Epithelial cell of esophagus (primary cell): ENCODE results near the gene HMCN1.
A peak's percentile ranks its signal among the peaks of the same experiment; 100 is the strongest.

ENCODE experiments used
- DNase-seq: peaks from one replicate; pipeline ENCODE4 v3.0.0; 2010; ENCODE audit warnings: low read depth
- H3K4me3 ChIP-seq: 2 replicates; pipeline ENCODE4 v1.5.1; 2011; ENCODE audit warnings: mild to moderate bottlenecking, low read length, control low read depth
- TF ChIP-seq, protein P1 (sequence below): IDR thresholded peaks from 2 replicates; pipeline ENCODE4 v1.5.1; 2011; ENCODE audit warnings: low read depth, mild to moderate bottlenecking, low read length, control low read depth, inconsistent platforms; ENCODE audit not compliant: insufficient read depth; ENCODE audit errors: missing control alignments

HMCN1 gene

DNA sequence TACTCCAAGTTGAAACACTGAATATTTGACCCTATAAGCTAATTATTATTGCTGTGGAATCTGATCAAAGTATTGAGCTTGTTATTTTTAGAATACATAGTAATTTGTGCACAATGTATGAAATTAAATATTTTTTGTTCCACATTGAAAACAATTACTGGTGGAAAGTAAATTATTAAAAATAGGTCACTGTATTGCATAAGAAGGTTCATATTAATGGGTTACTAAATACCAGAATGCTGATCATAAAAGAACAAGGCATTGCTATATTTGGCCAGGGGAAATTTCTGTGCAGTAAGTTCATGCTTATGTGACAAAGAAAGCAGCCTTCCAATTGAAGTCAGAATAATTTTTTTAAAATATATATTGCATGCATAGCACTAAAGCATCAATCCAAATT lies 481.4 kb downstream of the HMCN1 start:
- no peak for DNase-seq
- TF ChIP-seq, protein P1, sequence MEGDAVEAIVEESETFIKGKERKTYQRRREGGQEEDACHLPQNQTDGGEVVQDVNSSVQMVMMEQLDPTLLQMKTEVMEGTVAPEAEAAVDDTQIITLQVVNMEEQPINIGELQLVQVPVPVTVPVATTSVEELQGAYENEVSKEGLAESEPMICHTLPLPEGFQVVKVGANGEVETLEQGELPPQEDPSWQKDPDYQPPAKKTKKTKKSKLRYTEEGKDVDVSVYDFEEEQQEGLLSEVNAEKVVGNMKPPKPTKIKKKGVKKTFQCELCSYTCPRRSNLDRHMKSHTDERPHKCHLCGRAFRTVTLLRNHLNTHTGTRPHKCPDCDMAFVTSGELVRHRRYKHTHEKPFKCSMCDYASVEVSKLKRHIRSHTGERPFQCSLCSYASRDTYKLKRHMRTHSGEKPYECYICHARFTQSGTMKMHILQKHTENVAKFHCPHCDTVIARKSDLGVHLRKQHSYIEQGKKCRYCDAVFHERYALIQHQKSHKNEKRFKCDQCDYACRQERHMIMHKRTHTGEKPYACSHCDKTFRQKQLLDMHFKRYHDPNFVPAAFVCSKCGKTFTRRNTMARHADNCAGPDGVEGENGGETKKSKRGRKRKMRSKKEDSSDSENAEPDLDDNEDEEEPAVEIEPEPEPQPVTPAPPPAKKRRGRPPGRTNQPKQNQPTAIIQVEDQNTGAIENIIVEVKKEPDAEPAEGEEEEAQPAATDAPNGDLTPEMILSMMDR: no peak
- no peak overlapping the region for H3K4me3 ChIP-seq

DNA sequence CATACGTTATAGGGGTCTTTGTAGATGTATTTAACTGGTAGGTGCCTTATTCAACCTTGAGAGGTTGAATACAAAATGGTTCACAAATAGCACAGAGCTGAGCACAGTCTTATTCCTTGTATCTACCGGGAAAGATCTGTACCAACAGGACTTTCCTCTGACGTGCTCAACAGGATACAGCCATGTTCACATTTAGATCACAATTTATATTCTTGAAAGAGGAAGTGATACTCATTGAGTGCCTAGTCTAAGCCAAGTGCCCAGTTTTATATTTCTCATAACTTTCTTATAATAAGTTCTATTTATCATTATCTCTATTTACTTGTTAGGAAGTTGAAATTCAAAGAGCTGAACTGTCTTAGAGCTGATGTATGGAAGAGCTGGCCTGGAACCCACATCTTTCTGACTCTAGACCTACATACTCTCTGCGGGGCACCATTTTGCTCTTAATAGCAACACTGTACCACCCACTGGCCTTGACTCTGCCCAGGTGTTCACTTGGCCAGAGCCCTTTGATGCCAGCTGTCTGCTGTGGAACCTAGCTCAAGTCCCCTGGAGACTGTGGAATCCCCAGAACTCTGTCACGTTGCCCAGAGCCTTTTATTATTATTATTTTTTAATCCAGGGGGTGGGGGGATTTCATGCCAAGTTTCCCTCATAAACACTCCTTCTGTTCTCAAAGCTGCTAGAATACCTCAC lies 484.6 kb downstream of the HMCN1 start:
- DNase-seq: no peak
- H3K4me3 ChIP-seq: no peak overlapping the region
- TF ChIP-seq, protein P1: no peak

DNA sequence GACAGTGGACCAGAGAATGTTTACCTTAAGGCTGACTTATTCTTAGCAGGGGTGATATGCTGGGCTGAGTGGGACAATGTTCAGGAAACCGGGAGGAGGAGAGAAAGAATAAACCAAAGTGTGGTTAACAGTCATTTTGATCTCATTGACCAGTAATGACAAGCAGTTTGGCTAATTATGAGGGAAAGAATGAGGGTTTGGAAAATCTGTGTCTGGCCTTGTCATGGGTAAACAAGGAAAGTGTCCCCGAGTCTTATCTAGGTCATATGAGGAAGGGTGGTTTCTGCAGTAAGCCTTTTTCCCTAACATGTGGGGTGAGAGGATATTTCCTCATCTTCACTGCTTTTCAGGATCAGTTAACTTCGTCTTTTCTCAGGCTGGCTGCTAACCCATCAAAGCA lies 485.9 kb downstream of the HMCN1 start:
- no peak for DNase-seq
- TF ChIP-seq, protein P1: no peak
- no peak overlapping the region for H3K4me3 ChIP-seq

DNA sequence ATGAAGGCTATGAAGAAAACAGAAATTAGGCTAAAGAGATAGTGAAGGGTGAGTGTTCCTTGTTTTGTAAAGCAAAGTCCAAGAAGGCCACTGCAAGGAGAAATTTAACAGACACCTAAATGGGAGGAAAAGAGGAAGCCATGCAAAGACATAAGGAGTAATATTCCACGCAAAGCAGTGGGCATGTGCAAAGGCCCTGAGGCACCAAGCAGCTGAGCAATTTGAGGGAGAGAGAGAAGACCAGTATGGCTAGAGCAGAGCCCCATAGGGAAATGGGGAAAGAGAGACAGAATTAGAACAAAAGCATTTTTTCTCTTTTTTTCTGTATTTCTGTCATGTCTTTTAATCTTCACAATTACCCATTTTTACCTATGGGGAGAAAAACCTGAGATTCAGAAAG lies 486.7 kb downstream of the HMCN1 start:
- DNase-seq: no peak

DNA sequence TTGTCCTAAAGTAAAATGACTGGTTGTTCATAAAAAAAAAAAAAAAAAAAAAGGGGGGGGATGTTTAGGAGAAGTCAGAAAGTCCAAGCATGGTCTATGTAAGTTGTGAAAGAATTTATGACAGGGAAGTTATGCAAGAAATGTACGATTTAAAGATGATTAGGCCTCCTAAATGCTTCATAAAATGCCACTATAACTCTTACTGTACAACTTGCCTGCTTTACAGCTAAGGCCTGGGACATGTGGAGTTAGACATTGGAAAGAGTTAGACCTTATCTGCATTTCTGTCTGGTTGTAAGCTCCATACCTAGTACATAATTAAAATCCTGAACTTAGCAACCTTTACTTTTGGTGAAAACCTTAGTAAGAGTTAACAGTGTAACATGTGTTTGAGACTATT lies 490.9 kb downstream of the HMCN1 start:
- DNase-seq: no peak
- H3K4me3 ChIP-seq: no peak overlapping the region
- TF ChIP-seq, protein P1: no peak

More for the DNA sequence above, 486.7 kb downstream of the HMCN1 start:
- no peak overlapping the region for H3K4me3 ChIP-seq
- TF ChIP-seq, protein P1: no peak

DNA sequence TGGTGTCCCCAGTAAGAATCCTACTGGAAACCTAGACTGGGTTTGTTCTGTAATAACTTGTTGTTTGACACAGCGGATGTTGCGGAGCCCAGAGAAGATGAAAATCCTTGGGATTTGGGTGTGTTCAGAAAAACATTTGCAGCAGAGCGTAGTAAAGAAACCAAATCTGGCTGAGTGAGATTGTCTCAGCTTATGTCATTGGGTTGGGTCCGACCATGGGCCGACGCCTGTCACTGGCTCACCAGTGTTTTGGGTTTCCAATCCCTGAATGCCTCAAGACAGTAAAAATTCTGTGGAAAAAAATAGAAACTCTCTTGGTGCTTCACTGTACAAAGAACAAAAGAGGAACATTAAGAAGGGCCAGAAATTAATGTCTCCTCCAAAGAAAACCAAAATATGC lies 494.6 kb downstream of the HMCN1 start:
- DNase-seq: no peak
- TF ChIP-seq, protein P1: no peak
- H3K4me3 ChIP-seq: no peak overlapping the region

DNA sequence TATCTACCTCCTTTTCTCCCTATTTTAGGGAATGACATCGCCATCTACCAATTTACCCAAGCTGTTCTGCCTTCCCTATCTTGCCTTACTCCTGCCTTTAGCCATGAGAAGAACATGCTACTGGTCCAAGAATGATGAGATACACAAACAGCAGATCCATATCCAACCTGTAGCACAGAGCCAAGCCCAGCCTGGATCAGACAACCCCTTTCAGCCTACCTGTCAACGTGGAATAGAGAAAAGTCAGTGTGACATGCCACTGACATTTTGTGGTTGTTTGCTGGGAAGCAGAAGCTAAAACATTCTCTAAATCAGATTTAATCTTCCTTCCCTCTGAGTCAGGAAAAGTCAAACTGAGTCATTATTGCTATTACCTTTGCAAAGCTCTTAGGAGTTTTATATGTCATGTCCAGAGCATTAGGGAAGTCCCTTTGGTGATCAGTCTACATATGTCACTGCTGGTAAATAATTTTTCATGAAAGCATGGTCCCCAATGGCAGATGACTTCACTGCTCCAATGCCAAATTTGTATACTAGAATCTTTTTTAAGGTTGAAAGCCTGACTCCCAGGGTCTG lies 497.8 kb downstream of the HMCN1 start:
- TF ChIP-seq, protein P1: no peak
- DNase-seq: peak; percentile 34

More for the DNA sequence above, 497.8 kb downstream of the HMCN1 start:
- no peak overlapping the region for H3K4me3 ChIP-seq
